GM12872 (cell line): ENCODE results near the gene DAPL1.

Experiments
- TF ChIP-seq, protein P1 (sequence below): IDR thresholded peaks from 3 replicates; pipeline ENCODE4 v1.5.1; 2011; ENCODE audit warnings: low read depth, mild to moderate bottlenecking, low read length, moderate library complexity; ENCODE audit not compliant: insufficient read depth

Gene DAPL1

DNA sequence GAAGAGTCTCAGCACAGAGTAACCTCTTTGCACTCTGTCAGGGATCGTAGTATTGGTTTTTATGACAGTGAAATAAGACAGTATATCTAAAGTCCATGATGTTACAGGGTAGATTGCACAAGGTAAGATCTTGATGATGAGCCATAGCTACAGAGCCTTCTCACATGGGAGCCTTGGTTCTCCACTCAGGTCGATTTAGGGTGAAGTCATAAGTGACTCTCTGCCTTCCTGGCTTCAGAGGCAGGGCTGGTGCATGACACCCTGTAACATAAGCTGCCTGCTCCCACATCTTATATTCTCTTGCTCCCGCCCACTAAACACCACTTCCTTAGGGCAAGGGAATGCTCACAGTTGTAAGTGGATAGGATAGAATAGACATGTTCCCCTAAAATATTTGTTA, 13.3 kb downstream of the DAPL1 start:
- TF ChIP-seq, protein P1, sequence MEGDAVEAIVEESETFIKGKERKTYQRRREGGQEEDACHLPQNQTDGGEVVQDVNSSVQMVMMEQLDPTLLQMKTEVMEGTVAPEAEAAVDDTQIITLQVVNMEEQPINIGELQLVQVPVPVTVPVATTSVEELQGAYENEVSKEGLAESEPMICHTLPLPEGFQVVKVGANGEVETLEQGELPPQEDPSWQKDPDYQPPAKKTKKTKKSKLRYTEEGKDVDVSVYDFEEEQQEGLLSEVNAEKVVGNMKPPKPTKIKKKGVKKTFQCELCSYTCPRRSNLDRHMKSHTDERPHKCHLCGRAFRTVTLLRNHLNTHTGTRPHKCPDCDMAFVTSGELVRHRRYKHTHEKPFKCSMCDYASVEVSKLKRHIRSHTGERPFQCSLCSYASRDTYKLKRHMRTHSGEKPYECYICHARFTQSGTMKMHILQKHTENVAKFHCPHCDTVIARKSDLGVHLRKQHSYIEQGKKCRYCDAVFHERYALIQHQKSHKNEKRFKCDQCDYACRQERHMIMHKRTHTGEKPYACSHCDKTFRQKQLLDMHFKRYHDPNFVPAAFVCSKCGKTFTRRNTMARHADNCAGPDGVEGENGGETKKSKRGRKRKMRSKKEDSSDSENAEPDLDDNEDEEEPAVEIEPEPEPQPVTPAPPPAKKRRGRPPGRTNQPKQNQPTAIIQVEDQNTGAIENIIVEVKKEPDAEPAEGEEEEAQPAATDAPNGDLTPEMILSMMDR, result no peak

DNA sequence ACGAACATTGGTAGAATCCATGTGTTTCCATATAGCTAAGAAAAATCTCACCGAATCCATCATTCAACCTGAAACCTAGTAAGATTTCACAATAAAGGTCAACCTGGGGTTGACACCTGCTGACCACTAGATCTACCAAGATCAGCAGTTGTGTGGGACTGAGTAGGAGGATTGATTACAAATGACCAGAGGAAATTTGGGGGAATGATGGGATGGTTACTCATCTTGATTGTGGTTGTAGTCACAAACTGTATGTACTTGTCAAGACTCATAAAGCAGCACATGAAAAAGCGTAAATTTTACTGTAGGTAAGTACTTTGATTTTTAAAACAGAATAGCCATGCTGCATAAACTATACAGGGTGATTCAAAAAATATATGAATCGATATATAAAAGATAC, 14.7 kb downstream of the DAPL1 start:
- TF ChIP-seq, protein P1, result no peak

DNA sequence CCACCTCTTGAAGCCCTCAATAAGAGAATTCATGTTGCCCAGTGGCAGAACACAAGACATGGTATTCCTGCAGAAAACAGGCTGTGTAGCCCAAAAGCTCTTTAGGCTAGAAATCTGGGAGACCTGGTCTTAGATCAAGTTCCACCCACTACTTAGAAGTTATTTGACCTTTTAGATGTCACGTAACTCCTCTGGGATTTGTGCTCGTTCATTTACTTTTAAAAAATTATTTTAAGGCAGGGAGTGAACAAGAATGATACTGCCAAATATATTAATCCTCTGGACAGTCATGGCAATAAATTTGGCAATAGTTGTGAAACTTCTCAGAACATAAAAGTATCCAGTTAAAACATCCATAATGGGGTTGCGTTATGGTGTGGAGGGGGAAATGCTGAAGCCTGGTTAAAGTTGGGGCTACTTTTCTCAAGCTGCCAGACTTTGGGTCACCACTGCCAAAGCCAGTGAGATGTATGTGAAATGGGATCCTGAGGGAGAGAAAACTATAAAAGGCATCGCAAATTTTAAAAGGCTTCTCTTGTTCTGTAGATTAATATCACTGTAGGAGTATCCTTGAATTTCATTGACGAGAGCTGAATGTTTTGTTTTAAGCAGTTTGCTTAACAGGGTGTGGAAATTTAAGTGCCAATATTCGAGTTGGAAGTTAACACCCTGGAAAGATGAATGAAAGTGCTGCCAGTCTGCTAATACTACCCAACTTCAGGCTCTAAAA, 15.8 kb downstream of the DAPL1 start:
- TF ChIP-seq, protein P1, result no peak

DNA sequence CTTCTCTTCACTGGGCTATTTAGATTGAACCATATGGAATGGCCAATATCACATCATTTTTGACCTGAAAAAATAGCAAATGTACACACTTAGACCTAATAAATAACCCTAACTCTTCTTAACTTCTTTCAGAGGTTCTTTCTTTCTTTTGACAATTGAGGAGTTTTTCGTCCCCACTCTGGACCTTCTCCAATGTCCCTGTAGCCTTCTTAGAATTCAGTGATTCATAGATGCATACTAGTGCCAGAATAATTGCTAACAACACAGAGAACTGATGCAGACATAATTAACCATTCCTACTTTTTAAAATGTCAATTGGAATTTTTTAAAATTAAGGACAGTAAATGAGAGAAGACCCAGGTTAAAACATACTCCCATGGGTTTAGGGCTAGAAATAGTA, 20.0 kb downstream of the DAPL1 start:
- TF ChIP-seq, protein P1, result no peak

DNA sequence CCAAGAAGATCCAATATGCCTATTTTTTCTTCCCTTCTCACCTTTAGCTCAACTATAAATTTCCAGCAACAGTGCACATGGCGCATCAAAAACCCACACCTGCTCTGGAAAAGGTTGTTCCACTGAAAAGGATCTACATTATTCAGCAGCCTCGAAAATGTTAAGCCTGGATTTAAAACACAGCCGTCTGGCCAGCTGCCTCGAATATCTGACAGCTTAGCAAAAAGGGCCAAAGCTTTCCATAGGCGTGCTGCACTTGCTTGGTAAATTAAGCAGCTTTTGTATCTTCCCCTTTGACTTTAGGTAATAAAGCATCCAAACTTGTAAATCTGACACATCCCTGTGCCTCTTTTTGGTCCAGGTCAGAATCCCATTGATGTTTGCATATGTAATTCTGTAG, 20.5 kb downstream of the DAPL1 start:
- TF ChIP-seq, protein P1, result no peak

DNA sequence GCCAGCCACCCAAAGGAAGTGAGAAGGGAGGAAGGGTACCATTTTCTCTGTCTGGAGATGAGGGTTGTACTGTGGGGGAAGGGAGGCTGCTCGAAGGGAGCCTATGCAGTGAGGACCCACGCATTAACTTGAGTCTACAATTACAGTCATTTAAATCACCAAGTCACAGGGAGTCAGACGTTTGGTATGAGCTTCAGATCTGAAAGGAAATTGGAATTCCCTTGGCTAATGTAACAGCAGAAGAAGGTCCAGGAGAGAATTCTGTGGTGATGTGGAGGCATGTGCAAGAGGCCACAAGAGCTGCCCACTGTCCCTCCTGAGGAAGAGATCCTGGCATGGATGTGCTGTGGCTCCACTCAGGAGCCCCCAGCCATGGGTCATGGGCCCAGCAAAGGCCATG, 22.5 kb downstream of the DAPL1 start:
- TF ChIP-seq, protein P1, result no peak

DNA sequence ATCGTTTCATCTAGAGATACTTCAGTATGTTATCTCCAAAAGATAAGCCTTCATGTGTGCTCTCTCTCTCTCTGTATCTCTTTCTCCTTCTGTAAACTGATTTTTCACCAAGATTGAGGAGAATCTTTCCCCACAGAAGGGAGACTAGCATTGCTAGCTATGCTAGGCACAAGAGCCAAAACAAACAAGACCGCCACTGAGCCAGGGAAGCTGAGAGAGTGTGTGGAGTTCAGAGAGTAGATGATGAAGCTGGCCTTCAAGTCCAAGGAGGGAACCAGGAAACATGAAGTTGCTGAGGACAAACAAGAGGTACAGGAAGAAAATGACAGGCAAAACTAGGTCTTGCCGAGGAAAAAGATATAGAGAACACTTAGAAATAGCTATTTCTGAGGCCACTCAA, 23.4 kb downstream of the DAPL1 start:
- TF ChIP-seq, protein P1, result no peak
